HUES64 (cell line): ENCODE measurements around the gene SPATA17.

Experiments
- H3K27ac ChIP-seq: 2 replicates; pipeline ENCODE4 v1.7.0; 2013; ENCODE audit warnings: low read depth, low read length, inconsistent platforms
- H3K27me3 ChIP-seq: 2 replicates; pipeline ENCODE4 v1.6.1; 2013; ENCODE audit warnings: mild to moderate bottlenecking, low read length; ENCODE audit not compliant: insufficient read depth
- H3K36me3 ChIP-seq: 2 replicates; pipeline ENCODE4 v1.6.1; 2013; ENCODE audit warnings: mild to moderate bottlenecking, low read length; ENCODE audit not compliant: insufficient read depth
- H3K4me1 ChIP-seq: 2 replicates; pipeline ENCODE4 v1.6.1; 2013; ENCODE audit warnings: mild to moderate bottlenecking, low read length, moderate library complexity; ENCODE audit not compliant: insufficient read depth
- H3K4me3 ChIP-seq: 2 replicates; pipeline ENCODE4 v1.5.1; 2013; ENCODE audit warnings: mild to moderate bottlenecking, low read length, moderate library complexity
- H3K9ac ChIP-seq: 2 replicates; pipeline ENCODE4 v1.6.1; 2013; ENCODE audit warnings: mild to moderate bottlenecking, low read depth, low read length
- H3K9me3 ChIP-seq: 2 replicates; pipeline ENCODE4 v1.6.1; 2013; ENCODE audit warnings: low read depth, low read length; ENCODE audit not compliant: insufficient read depth
- WGBS: fragments of 150-250, 120-280 bp; methylation state at CpG from one replicate; pipeline ENCODE4 v1.1.7; 2013; ENCODE audit warnings: missing lambda C conversion rate; 5-methylcytosine and 5-hydroxymethylcytosine counted together

The SPATA17 gene

DNA sequence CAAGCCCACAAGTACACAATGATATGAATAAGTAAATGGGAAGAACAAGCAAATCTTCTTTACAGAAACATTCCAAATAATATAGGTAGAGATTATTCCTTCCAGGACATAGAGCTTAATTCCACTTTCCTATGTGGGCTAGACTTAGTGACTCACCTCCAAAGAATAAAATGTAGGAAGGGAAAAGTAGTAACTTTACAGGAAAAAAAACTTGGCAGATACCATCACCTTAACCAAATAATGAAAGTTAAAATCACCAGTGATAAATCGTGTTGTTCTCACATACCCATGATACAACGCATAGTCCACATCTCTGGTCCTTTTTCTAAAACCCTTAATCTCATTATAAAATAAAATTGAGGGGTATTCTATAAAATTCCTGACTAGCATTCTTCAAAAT is 260.8 kb downstream of the SPATA17 start:
- Histone ChIP-seq H3K9ac (no peak overlapping the region), H3K36me3 (no peaks in the 10 kb centered on the region), H3K27ac (no peak overlapping the region), H3K4me1 (no peaks in the 10 kb centered on the region), H3K9me3 (no peaks in the 10 kb centered on the region), H3K4me3 (no peak overlapping the region), H3K27me3 (no peaks in the 10 kb centered on the region)
- WGBS, result 90% methylated on average over 2 of the region's 2 CpGs

DNA sequence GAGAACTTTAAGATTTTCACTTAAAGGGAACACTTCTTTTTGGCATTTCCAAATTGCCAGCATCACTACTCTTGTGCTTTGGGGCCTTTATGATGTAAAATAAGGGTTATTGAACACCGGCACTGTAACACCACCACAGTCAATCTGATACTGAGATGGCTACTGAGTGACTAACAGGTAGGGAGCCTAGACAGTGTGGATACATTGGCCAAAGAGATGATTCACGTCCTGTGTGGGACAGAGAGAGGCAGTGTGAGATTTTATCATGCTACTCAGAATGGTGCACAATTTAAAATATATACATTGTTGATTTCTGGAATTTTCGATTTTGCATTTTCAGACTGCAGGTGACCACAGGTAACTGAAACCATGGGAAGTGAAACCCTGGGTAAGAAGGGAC is 261.6 kb downstream of the SPATA17 start:
- Histone ChIP-seq H3K36me3 (no peaks in the 10 kb centered on the region), H3K4me3 (no peak overlapping the region), H3K27me3 (no peaks in the 10 kb centered on the region), H3K9me3 (no peaks in the 10 kb centered on the region), H3K27ac (no peak overlapping the region), H3K9ac (no peak overlapping the region), H3K4me1 (no peaks in the 10 kb centered on the region)
- WGBS, result 82% methylated on average over 3 of the region's 3 CpGs

DNA sequence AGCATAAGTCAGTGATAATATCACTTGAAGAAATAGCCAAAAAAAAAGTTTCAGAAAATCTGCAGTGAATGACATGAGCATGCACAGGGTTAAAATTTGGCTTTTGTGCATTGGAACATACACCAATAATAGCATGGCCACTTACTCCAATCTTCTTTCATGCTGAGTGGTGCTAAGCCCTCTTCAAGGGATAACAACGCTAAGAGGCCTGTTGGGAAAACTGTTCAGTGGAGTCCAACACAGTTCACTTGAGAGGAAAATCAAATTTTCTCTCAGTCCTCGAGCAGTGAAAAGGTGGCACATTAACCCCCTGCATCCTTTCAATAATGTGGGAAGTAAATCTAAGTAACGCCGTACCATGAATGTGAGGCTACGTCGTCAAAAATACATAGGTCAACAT is 264.7 kb downstream of the SPATA17 start:
- H3K9ac ChIP-seq, result no peak overlapping the region
- H3K36me3 ChIP-seq, result no peaks in the 10 kb centered on the region
- H3K4me1 ChIP-seq, result no peaks in the 10 kb centered on the region; the same call in 1 of the 2 replicates
- no peaks in the 10 kb centered on the region for H3K27me3 ChIP-seq
- H3K27ac ChIP-seq, result no peak overlapping the region
- no peaks in the 10 kb centered on the region for H3K9me3 ChIP-seq
- WGBS, result 95% methylated on average over 4 of the region's 6 CpGs
- H3K4me3 ChIP-seq, result no peak overlapping the region

DNA sequence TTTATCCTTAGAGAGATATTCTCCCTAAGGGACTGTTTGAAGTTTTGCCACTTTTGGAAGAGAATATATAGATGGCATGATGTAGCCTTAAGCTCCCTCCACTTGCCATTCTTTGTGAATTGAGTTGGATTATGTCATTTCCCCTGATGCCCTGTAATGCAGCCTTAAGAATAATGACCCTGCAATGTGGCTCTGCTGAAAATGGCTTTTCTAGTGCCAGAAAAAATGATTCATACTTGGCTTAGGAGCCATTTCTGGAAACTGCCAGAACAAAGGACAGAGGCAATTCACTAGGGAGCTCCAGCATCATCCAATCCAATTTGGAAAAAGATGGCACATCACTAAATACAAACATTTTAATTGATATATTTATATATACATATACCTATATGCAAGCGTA is 265.3 kb downstream of the SPATA17 start:
- H3K9me3 ChIP-seq, result no peaks in the 10 kb centered on the region
- no peaks in the 10 kb centered on the region for H3K36me3 ChIP-seq
- no CpG with 5 or more reads among the region's 1 CpG for WGBS
- H3K9ac ChIP-seq, result no peak overlapping the region
- H3K4me1 ChIP-seq, result peaks cover under 1% of the 10 kb centered on the region; the same call in 1 of the 2 replicates
- H3K27ac ChIP-seq, result no peak overlapping the region
- no peaks in the 10 kb centered on the region for H3K27me3 ChIP-seq
- H3K4me3 ChIP-seq, result no peak overlapping the region

DNA sequence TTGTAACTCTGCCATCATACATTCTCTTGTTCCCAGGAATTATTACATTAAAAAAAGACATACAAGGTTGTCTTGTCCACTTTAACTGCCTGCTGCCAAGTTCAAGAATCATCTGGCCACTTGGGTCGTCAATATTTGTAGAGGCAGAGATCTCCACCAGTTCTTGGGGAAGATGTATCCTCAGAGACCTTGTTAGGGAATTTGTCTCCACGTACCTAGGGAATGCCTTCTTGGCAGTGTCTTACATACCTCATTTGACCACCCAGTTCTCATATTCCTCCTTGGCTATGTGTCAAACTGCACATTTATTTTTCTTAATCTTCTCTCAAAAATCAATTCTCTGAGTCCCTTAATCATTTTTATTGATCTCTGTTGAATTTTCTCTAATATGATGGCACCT is 266.0 kb downstream of the SPATA17 start:
- Histone ChIP-seq H3K9me3 (no peaks in the 10 kb centered on the region), H3K4me3 (no peak overlapping the region), H3K27me3 (no peaks in the 10 kb centered on the region), H3K4me1 (peaks cover 7% of the 10 kb centered on the region; the same call in 1 of the 2 replicates), H3K9ac (no peak overlapping the region), H3K27ac (no peak overlapping the region), H3K36me3 (no peaks in the 10 kb centered on the region)
- WGBS, result 89% methylated on average over 2 of the region's 2 CpGs

DNA sequence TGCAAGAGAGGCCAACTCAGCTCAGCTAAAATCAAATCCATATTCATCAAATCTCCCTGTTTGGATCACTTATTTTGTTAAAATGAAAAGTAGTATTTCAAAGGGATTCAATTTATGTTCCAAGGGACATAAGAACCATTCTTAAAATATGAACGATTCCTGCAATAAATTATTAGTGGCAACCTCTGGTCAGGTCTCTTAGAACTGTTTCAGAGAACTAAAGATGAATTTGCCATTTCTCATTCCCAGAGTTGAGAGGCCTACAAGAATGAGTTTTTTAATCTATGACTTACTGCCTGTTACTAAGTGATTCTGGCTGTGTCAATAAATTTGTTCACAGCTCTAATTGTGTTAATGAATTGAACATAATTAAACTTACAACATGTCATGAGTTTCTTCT is 268.5 kb downstream of the SPATA17 start:
- Histone ChIP-seq H3K27ac (no peak overlapping the region), H3K27me3 (no peaks in the 10 kb centered on the region), H3K9me3 (no peaks in the 10 kb centered on the region), H3K4me1 (peaks cover 10% of the 10 kb centered on the region; the same call in 1 of the 2 replicates), H3K9ac (no peak overlapping the region), H3K36me3 (no peaks in the 10 kb centered on the region), H3K4me3 (no peak overlapping the region)
- WGBS, result 89% methylated on average over 1 of the region's 1 CpG

DNA sequence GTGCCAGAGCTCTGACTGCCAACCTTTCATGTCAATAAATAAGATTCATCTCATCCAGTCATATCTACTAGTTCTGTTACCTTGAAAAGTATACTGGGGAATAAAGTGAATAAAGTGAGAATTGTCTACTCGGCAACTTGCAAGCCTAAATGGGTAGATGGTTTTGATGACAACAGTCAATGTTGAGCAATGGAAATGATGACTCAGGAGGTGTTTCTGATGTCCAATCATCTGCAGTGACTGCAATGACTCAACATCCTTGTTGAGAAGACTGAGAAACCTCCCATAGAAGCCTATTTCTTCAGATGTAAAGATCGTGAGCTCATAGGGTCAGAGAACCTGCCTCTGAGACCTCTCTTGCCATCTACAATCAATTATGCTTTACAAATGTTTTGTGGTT is 276.4 kb downstream of the SPATA17 start:
- no peaks in the 10 kb centered on the region for H3K4me1 ChIP-seq
- no peaks in the 10 kb centered on the region for H3K27me3 ChIP-seq
- H3K36me3 ChIP-seq, result no peaks in the 10 kb centered on the region
- H3K4me3 ChIP-seq, result no peak overlapping the region
- no peaks in the 10 kb centered on the region for H3K9me3 ChIP-seq
- no peak overlapping the region for H3K9ac ChIP-seq
- H3K27ac ChIP-seq, result no peak overlapping the region
- WGBS, result 93% methylated on average over 2 of the region's 2 CpGs

DNA sequence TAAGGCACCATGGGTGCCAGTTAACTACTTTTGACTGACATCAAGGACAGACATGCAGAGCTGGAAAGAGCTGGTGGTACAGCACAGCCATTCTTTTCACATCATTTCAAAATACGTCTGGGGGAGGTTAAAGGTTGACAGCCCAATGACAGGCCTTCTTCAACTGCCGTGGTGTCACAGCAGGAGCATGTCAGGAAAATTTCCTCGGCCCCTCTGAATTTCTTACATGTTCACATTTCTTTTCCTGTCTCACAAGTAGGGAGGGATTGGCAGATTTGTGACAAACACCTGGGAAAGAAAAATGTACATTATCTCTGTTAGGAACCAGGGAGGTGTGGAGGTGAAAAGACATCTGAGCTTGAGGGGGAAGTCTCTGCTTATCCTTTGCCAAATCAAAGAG is 279.1 kb downstream of the SPATA17 start:
- no peak overlapping the region for H3K9ac ChIP-seq

DNA sequence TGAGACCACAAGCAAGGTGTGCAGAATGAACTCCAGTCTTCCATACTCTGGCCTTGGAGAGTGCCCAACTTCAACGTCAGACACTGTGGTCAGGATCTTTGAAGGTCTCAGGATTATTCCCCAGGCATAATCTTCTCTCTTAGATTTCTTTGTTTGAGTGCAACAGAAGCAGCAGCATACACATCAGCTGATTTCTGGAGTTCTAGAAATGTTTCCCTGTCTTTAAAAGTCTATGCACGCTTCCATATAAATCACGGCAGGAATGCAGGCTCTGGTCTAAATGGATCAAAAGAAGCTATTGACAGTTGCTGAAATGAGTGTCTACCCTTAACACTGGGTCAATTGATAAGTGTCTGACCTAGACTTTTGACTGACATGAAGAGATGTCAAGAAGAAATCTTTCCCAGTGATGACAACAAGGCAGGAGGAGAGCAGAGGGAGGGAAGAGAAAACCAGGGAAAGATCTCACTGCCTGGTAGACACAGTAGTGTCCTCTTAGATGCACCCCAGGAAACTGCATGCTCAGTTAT is 279.7 kb downstream of the SPATA17 start:
- Histone ChIP-seq H3K27ac (no peak overlapping the region), H3K4me3 (no peak overlapping the region), H3K9me3 (no peaks in the 10 kb centered on the region), H3K9ac (no peak overlapping the region), H3K4me1 (no peaks in the 10 kb centered on the region), H3K36me3 (no peaks in the 10 kb centered on the region), H3K27me3 (no peaks in the 10 kb centered on the region)
- 90% methylated on average over 3 of the region's 3 CpGs for WGBS

More for the DNA sequence above, 279.1 kb downstream of the SPATA17 start:
- Histone ChIP-seq H3K36me3 (no peaks in the 10 kb centered on the region), H3K9me3 (no peaks in the 10 kb centered on the region), H3K27ac (no peak overlapping the region), H3K4me3 (no peak overlapping the region), H3K27me3 (no peaks in the 10 kb centered on the region), H3K4me1 (no peaks in the 10 kb centered on the region)
- WGBS, result 86% methylated on average over 3 of the region's 3 CpGs

DNA sequence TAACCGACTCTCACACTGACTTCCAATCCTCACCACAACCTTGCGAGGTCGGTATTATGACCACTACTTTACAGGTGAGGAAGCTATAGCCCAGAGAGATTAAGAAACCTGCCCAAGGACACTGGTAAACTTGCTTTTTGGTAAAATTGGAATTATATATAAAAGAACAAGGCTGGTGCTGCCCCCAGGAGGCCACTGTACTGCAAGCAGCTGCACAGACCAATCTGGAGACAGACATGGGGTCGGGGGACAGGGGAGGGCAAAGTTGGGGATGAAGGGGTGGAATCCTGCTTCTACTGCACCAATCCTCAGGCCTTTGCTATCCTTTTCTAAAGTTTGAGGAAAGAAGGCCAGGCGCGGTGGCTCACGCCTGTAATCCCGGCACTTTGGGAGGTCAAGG is 280.8 kb downstream of the SPATA17 start:
- Histone ChIP-seq H3K4me3 (no peak overlapping the region), H3K9ac (no peak overlapping the region), H3K9me3 (no peaks in the 10 kb centered on the region), H3K27ac (no peak overlapping the region), H3K36me3 (no peaks in the 10 kb centered on the region), H3K4me1 (no peaks in the 10 kb centered on the region), H3K27me3 (no peaks in the 10 kb centered on the region)
- WGBS, result 92% methylated on average over 8 of the region's 8 CpGs

DNA sequence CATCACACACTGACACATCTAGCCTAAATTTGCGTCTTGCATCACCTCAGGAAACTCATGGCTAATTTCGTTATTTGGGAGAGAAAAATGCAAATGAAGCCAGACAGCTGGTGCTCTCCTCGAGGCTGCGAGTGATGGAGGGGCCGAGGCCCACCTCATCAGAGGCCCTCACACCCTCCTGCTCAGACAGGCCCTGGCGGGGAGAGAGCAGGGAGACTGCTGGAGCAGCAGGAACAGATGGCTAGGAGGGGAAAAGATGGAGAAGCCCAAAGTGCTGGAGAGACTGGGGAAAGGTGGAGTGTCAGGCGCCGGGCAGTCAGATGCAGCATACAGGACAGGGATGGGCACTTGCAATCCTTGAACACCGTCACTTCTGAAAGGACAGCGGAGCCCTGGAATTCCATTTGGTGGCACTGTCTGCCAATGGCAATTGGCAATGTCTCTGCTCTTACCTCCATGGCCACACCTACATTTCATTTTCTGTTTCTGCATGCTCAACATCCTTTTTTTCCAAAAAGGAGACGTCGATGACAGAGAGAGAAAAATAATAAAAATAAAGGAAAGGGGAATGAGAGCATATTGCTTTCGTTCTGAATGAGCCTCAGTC is 286.2 kb downstream of the SPATA17 start:
- H3K4me3 ChIP-seq, result no peak overlapping the region
- no peaks in the 10 kb centered on the region for H3K4me1 ChIP-seq
- no peaks in the 10 kb centered on the region for H3K27me3 ChIP-seq
- no peaks in the 10 kb centered on the region for H3K9me3 ChIP-seq
- no peaks in the 10 kb centered on the region for H3K36me3 ChIP-seq
- H3K27ac ChIP-seq, result no peak overlapping the region
- 77% methylated on average over 12 of the region's 13 CpGs for WGBS
- no peak overlapping the region for H3K9ac ChIP-seq
